A673 (cell line): ENCODE data around the gene PCBD2.
"Not testable (repeated sequence)": the region's sequence is repeated elsewhere in the genome, so short reads cannot be mapped to it uniquely, and the experiment has no call there.

ENCODE experiments used
- EZH2 ChIP-seq: fragments of 200-600 bp; sonication (generic); IDR thresholded peaks from 2 replicates; pipeline ENCODE4 v1.6.1; 2017; ENCODE audit warnings: borderline replicate concordance, low read depth, mild to moderate bottlenecking, mixed read lengths, antibody characterized with exemption, low read length; ENCODE audit not compliant: poor library complexity, severe bottlenecking
- TF ChIP-seq, protein P1 (sequence below): fragments of 300-800, 200-600 bp; sonication (generic); conservative IDR thresholded peaks from 2 replicates; pipeline ENCODE4 v1.5.1; 2017; ENCODE audit warnings: low read depth, mild to moderate bottlenecking, antibody characterized with exemption, low read length, moderate library complexity, mixed read lengths

DNA sequence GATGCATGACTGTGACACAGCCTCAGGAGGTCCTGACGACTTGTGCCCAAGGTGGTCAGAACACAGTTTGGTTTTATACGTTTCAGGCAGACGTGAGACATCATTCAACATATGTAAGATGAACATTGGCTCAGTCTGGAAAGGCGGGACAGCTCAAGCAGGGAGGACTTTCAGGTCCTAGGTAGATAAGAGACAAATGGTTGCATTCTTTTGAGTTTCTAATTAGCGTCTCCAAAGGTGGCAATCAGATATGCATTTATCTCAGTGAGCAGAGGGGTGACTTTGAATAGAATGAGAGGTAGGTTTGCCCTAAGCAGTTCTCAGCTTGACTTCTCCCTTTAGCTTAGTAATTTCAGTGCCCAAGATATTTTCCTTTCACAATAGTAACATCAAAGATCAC lies 85.3 kb downstream of the PCBD2 start:
- TF ChIP-seq, protein P1, sequence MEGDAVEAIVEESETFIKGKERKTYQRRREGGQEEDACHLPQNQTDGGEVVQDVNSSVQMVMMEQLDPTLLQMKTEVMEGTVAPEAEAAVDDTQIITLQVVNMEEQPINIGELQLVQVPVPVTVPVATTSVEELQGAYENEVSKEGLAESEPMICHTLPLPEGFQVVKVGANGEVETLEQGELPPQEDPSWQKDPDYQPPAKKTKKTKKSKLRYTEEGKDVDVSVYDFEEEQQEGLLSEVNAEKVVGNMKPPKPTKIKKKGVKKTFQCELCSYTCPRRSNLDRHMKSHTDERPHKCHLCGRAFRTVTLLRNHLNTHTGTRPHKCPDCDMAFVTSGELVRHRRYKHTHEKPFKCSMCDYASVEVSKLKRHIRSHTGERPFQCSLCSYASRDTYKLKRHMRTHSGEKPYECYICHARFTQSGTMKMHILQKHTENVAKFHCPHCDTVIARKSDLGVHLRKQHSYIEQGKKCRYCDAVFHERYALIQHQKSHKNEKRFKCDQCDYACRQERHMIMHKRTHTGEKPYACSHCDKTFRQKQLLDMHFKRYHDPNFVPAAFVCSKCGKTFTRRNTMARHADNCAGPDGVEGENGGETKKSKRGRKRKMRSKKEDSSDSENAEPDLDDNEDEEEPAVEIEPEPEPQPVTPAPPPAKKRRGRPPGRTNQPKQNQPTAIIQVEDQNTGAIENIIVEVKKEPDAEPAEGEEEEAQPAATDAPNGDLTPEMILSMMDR, result not testable (repeated sequence)
- TF ChIP-seq EZH2, result not testable (repeated sequence)
